ENCODE data around the gene TLCD3A. TPM values are rescaled to one million over a fixed set of nuclear protein-coding genes. Genes with fewer than 3 reads are reported as not detected.

TLCD3A gene
- total RNA-seq, 1 donor from 2014 or later = 28.2 TPM

- TF ChIP-seq CTCF (IDR thresholded peaks at IDR 0.05) = no peak
- Mint-ChIP-seq H3K36me3 (ENCODE audit: low read depth) (peaks cover 11% of the 10 kb centered on the region), H3K4me3 (ENCODE audit: unreplicated experiment) (no peak overlapping the region), H3K4me1 (ENCODE audit: low read depth) (peaks cover 15% of the 10 kb centered on the region), H3K27ac (ENCODE audit: unreplicated experiment) (no peak overlapping the region), H3K9me3 (ENCODE audit: low read depth) (no peaks in the 10 kb centered on the region), H3K27me3 (ENCODE audit: low read depth) (no peaks in the 10 kb centered on the region)
- DNase-seq (ENCODE audit: low spot score) = peak; percentile 14
Measured at GRCh38 chr17:792277-792676, 59.9 kb downstream of the TLCD3A start.

Other genes starting within 250 kb of the TLCD3A start
- gene VPS53, start 17.8 kb upstream of the TLCD3A start, total RNA-seq = 63.7 to 82.3 TPM (median 74.8 TPM) in 3 replicates
- 11.8 to 15.9 TPM (median 12.6 TPM) in 3 replicates for gene GEMIN4, start 19.7 kb downstream of the TLCD3A start, total RNA-seq
- 53.4 to 54.5 TPM (median 54.0 TPM) in 3 replicates for gene GLOD4, start 49.7 kb downstream of the TLCD3A start, total RNA-seq
- 7.2 to 8.5 TPM (median 7.3 TPM) in 3 replicates for gene MRM3, start 49.8 kb downstream of the TLCD3A start, total RNA-seq
- gene NXN, start 247.2 kb downstream of the TLCD3A start, total RNA-seq = 85.2 to 93.6 TPM (median 86.4 TPM) in 3 replicates

Measured in chondrocyte (in vitro differentiated cells).